Keratinocyte (primary cell): Measurements from ENCODE around the gene GH1. TPM values are rescaled to one million over a fixed set of nuclear protein-coding genes. Genes with fewer than 3 reads are reported as not detected.
"Not testable (repeated sequence)": the region's sequence is repeated elsewhere in the genome, so short reads cannot be mapped to it uniquely, and the experiment has no call there.

Experiments
- DNase-seq: peaks from one replicate; pipeline ENCODE4 v3.0.0-alpha.2; 2011; ENCODE audit warnings: low read depth, missing footprints, low spot score
- FAIRE-seq: peaks from 2 replicates; lab custom pipeline; 2011; peaks lifted over from hg19 to GRCh38; lab: Jason Lieb, UNC
- H2AFZ ChIP-seq: 2 replicates; pipeline ENCODE4 v1.6.0; 2012; ENCODE audit warnings: low read length, control low read depth, inconsistent platforms; ENCODE audit not compliant: control insufficient read depth
- H3K27ac ChIP-seq: 2 replicates; pipeline ENCODE4 v1.5.1; 2011; ENCODE audit warnings: low read length; ENCODE audit not compliant: control insufficient read depth, insufficient read depth
- H3K27me3 ChIP-seq: 3 replicates; pipeline ENCODE4 v1.6.0; 2011; ENCODE audit warnings: low read length; ENCODE audit not compliant: control insufficient read depth, insufficient read depth; ENCODE audit errors: extremely low read depth
- H3K36me3 ChIP-seq, 2 experiments: 2 replicates in 1 of 2; 3 replicates in 1 of 2; pipeline ENCODE4 v1.5.1; 2011; ENCODE audit warnings: low read length in 2 of 2, mild to moderate bottlenecking in 1 of 2; ENCODE audit not compliant: control insufficient read depth in 2 of 2, insufficient read depth in 2 of 2; ENCODE audit errors: extremely low read depth in 1 of 2
- H3K4me1 ChIP-seq: 3 replicates; pipeline ENCODE4 v1.5.1; 2011; ENCODE audit warnings: low read length; ENCODE audit not compliant: control insufficient read depth, insufficient read depth; ENCODE audit errors: extremely low read depth
- H3K4me2 ChIP-seq: 3 replicates; pipeline ENCODE4 v1.6.0; 2011; ENCODE audit warnings: low read depth, low read length; ENCODE audit not compliant: control insufficient read depth, insufficient read depth; ENCODE audit errors: extremely low read depth
- H3K4me3 ChIP-seq, 3 experiments: fragments of 200-600 bp in 1 of 3; sonication (generic) in 1 of 3; 2 replicates in 2 of 3; 3 replicates in 1 of 3; pipeline ENCODE4 v1.5.1; 2011 to 2016; ENCODE audit warnings: low read length in 3 of 3, mild to moderate bottlenecking in 3 of 3, control low read depth in 2 of 3, inconsistent platforms in 1 of 3, low read depth in 1 of 3, mixed read lengths in 1 of 3, mixed run types in 1 of 3, moderate library complexity in 1 of 3; ENCODE audit not compliant: control insufficient read depth in 2 of 3, insufficient read depth in 2 of 3; ENCODE audit errors: extremely low read depth in 1 of 3
- H3K79me2 ChIP-seq: 2 replicates; pipeline ENCODE4 v1.6.0; 2012; ENCODE audit warnings: low read length; ENCODE audit not compliant: control insufficient read depth, insufficient read depth
- H3K9ac ChIP-seq: 3 replicates; pipeline ENCODE4 v1.6.0; 2011; ENCODE audit warnings: low read length; ENCODE audit not compliant: control insufficient read depth, insufficient read depth; ENCODE audit errors: extremely low read depth
- H3K9me1 ChIP-seq: 3 replicates; pipeline ENCODE4 v1.6.0; 2011; ENCODE audit warnings: low read length; ENCODE audit not compliant: control insufficient read depth, insufficient read depth; ENCODE audit errors: extremely low read depth
- H3K9me3 ChIP-seq: 2 replicates; pipeline ENCODE4 v1.5.1; 2012; ENCODE audit warnings: low read depth, low read length; ENCODE audit not compliant: control insufficient read depth
- H4K20me1 ChIP-seq: 3 replicates; pipeline ENCODE4 v1.6.0; 2011; ENCODE audit warnings: low read length; ENCODE audit not compliant: control insufficient read depth, insufficient read depth; ENCODE audit errors: extremely low read depth
- dilution Hi-C: fragments of 300-500 bp; cut with MboI; formaldehyde crosslinking; loops from one replicate; pipeline ENCODE4 v1.7.0; 2020; ENCODE audit warnings: low sequenced_read_pairs; ENCODE audit not compliant: extremely low pct_ligation_motif_present
- polyA plus RNA-seq, 5 experiments: library from polyadenylated mRNA; depleted of rRNA in 3 of 5; stranded (reverse) in 3 of 5; stranded (forward) in 1 of 5; unstranded in 1 of 5; fragments of >200 nt; gene quantifications; 1 replicate in 1 of 5; 2 replicates in 3 of 5; 3 replicates in 1 of 5; pipeline versions ENCODE4 v1.2.1 to v1.2.3, GENCODE V29; 2011 to 2012; ENCODE audit warnings: missing spikeins in 2 of 5, low read depth in 1 of 5, low replicate concordance in 1 of 5
- TF ChIP-seq, protein P1 (sequence below), 3 experiments: IDR thresholded peaks in 1 of 3; conservative IDR thresholded peaks in 1 of 3; optimal IDR thresholded peaks in 1 of 3; 2 replicates in 2 of 3; 3 replicates in 1 of 3; pipeline versions ENCODE3 to v1.5.1; 2011; ENCODE audit warnings: low read length in 3 of 3, mild to moderate bottlenecking in 3 of 3, moderate library complexity in 2 of 3, control low read depth in 1 of 3, inconsistent platforms in 1 of 3; ENCODE audit not compliant: insufficient read depth in 2 of 3; ENCODE audit errors: extremely low read depth in 1 of 3

The GH1 gene
- polyA plus RNA-seq, 1 donor (not counting 4 experiments of a cell fraction or from before 2014, with no cell fraction given), result not detected

DNA sequence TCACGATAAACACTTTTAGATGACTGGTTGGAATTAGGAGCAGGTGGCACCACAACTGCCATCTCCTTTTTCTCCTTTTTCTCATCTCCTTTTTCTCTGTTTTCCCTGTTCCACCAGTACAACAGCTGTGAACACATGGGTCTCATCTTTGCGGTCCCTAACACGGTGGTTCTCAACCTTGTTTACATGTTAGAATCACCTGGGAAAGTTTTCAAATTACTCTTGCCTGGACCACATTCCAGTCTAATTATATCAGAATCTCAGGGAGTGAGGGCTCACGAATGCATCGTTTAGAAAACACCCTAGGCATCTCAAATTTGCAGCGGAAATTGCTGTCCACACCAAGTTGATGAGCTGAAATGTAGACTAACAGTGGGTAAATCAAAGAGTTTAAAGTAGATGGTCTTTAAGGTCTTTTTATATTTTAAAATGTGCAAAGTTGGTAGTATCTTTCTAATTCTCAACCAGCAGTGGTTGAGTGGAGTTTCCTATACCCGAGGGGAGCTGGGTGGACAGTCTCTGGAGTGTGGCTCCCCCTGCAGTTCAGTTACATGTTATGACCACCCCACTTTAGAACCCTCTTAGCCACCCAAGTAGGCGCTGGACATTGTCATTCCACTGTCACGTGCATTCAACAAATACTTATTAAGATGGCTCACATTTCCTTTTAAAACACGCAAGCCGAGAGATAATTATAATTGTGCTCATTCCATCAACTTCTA is 26.2 kb downstream of the GH1 start:
- H3K9me1 ChIP-seq, H3K4me1 ChIP-seq, dilution Hi-C loops, H3K79me2 ChIP-seq, DNase-seq, H2AFZ ChIP-seq, FAIRE-seq, H3K4me3 ChIP-seq, H3K36me3 ChIP-seq, H3K9ac ChIP-seq, H3K27me3 ChIP-seq, H3K4me2 ChIP-seq, H4K20me1 ChIP-seq, H3K27ac ChIP-seq, H3K9me3 ChIP-seq: not testable (repeated sequence)

DNA sequence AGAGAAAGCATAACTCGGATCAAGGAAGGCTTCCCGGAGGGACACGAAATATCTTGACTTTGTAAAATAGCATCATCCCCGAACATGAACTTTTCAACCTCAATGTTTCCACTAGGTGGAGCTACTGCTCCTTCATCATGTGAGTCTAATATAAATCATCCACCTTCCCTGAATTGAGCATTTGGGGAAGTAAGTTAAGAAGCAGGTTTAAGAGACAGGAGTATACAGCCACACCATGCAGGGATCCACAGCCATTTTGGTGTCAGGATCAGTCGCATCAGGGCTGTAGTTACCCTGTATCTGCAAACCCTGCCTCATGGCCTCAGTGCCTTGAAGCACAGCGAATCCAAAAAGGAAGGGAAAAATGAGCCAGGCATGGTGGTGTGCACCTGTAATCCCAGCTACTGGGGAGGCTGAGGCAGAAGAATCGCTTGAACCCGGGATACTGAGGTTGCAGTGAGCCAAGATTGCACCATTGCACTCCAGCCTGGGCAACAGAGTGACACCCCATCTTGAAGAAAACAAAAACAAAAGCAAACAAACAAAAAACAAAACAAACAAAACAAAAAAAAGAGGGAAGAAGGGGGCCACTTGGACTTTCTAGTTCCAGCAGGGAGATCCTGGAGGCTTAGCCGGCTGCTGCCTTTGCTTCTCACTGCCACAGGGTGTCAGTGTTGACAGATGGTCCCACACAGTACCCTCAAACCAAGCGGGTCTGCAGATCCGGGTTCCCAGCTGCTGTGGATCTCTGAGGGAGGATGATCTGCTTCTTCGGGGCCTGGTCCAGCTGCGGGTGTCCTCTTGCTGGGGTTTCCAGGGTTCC is 29.4 kb downstream of the GH1 start:
- H3K4me2 ChIP-seq, result not testable (repeated sequence)

DNA sequence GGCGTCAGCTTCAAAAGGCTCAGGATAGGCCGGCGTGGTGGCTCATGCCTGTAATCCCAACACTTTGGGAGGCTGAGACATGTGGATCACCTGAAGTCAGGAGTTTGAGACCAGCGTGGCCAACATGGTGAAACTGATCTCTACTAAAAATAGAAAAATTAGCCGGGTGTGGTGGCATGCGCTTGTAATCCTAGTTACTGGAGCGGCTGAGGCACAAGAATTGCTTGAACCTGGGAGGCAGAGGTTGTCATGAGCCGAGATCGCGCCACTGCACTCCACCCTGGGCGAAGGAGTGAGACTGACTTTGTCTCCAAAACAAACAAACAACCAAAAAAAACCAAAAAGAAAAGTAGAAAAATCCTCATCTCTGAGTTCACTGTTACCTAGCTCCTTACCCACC is 33.5 kb downstream of the GH1 start:
- H3K4me1 ChIP-seq, H3K27me3 ChIP-seq, H3K4me2 ChIP-seq, H2AFZ ChIP-seq, H4K20me1 ChIP-seq, H3K9me3 ChIP-seq, H3K36me3 ChIP-seq, H3K9me1 ChIP-seq, H3K9ac ChIP-seq, H3K4me3 ChIP-seq, FAIRE-seq, dilution Hi-C loops, DNase-seq, H3K79me2 ChIP-seq, H3K27ac ChIP-seq: not testable (repeated sequence)

More for the DNA sequence above, 29.4 kb downstream of the GH1 start:
- FAIRE-seq, H3K9me3 ChIP-seq, H3K27ac ChIP-seq, DNase-seq, H3K4me1 ChIP-seq, H4K20me1 ChIP-seq, H3K4me3 ChIP-seq, H3K36me3 ChIP-seq, H3K27me3 ChIP-seq, H2AFZ ChIP-seq, H3K9me1 ChIP-seq, H3K9ac ChIP-seq, H3K79me2 ChIP-seq, dilution Hi-C loops: not testable (repeated sequence)
- TF ChIP-seq, protein P1, sequence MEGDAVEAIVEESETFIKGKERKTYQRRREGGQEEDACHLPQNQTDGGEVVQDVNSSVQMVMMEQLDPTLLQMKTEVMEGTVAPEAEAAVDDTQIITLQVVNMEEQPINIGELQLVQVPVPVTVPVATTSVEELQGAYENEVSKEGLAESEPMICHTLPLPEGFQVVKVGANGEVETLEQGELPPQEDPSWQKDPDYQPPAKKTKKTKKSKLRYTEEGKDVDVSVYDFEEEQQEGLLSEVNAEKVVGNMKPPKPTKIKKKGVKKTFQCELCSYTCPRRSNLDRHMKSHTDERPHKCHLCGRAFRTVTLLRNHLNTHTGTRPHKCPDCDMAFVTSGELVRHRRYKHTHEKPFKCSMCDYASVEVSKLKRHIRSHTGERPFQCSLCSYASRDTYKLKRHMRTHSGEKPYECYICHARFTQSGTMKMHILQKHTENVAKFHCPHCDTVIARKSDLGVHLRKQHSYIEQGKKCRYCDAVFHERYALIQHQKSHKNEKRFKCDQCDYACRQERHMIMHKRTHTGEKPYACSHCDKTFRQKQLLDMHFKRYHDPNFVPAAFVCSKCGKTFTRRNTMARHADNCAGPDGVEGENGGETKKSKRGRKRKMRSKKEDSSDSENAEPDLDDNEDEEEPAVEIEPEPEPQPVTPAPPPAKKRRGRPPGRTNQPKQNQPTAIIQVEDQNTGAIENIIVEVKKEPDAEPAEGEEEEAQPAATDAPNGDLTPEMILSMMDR (optimal IDR thresholded peaks at IDR 0.05 in 1 of 3, IDR thresholded peaks at IDR 0.05 in 1 of 3, conservative IDR thresholded peaks at IDR 0.05 in 1 of 3; ENCODE audit: extremely low read depth in 1 of 3, insufficient read depth in 2 of 3, low read length in 3 of 3), result peak in 2 of 3 experiments; percentile 7 to 42

DNA sequence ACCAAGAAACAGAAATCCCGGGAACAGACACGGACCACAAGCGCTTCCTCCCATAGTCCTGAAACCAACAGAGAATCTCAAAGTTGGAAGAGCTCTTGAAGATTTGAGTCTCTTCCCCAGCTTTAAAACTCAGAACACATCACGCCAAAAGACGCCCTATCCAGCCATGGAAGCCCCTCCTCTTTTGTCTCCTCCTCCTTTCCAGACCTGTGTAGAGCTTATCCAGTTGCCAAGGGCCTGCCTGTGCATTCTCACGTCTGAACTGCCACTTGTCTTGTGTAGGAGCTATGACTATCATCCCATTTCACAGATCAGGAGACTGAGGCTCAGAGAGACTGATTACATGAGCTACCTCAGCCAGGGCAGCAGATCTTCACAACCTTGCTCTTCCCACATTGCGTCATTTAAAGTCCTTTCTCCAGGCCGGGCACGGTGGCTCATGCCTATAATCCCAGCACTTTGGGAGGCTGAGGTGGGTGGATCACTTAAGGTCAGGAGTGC is 36.0 kb downstream of the GH1 start:
- FAIRE-seq, H3K4me1 ChIP-seq, H3K9me1 ChIP-seq, H3K9me3 ChIP-seq, H3K27me3 ChIP-seq, H3K36me3 ChIP-seq, H3K79me2 ChIP-seq, H3K4me3 ChIP-seq, H3K27ac ChIP-seq, dilution Hi-C loops, DNase-seq, H4K20me1 ChIP-seq, H3K9ac ChIP-seq, H3K4me2 ChIP-seq, H2AFZ ChIP-seq: not testable (repeated sequence)
